Uterus (tissue), 4 donors: ENCODE data around the gene MUSK. TPM values are rescaled to one million over a fixed set of nuclear protein-coding genes. Genes with fewer than 3 reads are reported as not detected.

ENCODE experiments used
- DNase-seq, 2 donors: peaks; one replicate each; pipeline ENCODE4 v3.0.0-alpha.2; 2019 to 2020
- H3K27ac ChIP-seq, 2 donors: fragments of 200-600 bp; sonication (generic); 1 replicate in 1 of 2; 2 replicates in 1 of 2; pipeline ENCODE4 v1.5.1; 2016 to 2018
- H3K27me3 ChIP-seq, 2 donors: fragments of 200-600 bp; sonication (generic); one replicate each; pipeline ENCODE4 v1.5.1; 2018 to 2019; ENCODE audit warnings: control low read depth in 1 of 2
- H3K36me3 ChIP-seq, 2 donors: fragments of 200-600 bp; sonication (generic); one replicate each; pipeline ENCODE4 v1.5.1; 2019; ENCODE audit warnings: control low read depth in 1 of 2
- H3K4me1 ChIP-seq, 2 donors: fragments of 200-600 bp; sonication (generic); one replicate each; pipeline ENCODE4 v1.5.1; 2018 to 2019; ENCODE audit warnings: control low read depth in 1 of 2
- H3K4me3 ChIP-seq, 2 donors: fragments of 200-600 bp; sonication (generic); 1 replicate in 1 of 2; 2 replicates in 1 of 2; pipeline ENCODE4 v1.5.1; 2018 to 2019; ENCODE audit warnings: mild to moderate bottlenecking in 1 of 2
- H3K9me3 ChIP-seq, 2 donors: fragments of 200-600 bp; sonication (generic); one replicate each; pipeline ENCODE4 v1.5.1; 2019; ENCODE audit warnings: control low read depth in 1 of 2
- CTCF ChIP-seq, 4 experiments: fragments of 200-600 bp in 2 of 4; fragments of 450-650 bp in 2 of 4; sonication (generic) in 2 of 4; IDR thresholded peaks; one replicate each; pipeline ENCODE4 v1.5.1; 2016 to 2019; ENCODE audit warnings: antibody characterized with exemption in 4 of 4, mild to moderate bottlenecking in 2 of 4, moderate library complexity in 1 of 4
- POLR2A ChIP-seq, 2 donors: fragments of 450-650 bp; IDR thresholded peaks; one replicate each; pipeline ENCODE4 v1.6.1; 2016; ENCODE audit warnings: antibody characterized with exemption in 2 of 2, mild to moderate bottlenecking in 1 of 2, moderate library complexity in 1 of 2
- intact Hi-C: fragments of 100-400 bp; cut with DNase I; formaldehyde crosslinking; loops from one replicate; pipeline ENCODE4 v1.15.1; 2023; ENCODE audit warnings: low total_unique reads
- total RNA-seq, 4 donors: library from RNA; depleted of rRNA in 3 of 4; stranded (reverse); fragments of >200 nt in 3 of 4; gene quantifications; one replicate each; pipeline versions ENCODE4 v1.1.0 to v1.2.4, GENCODE V29; 2014 to 2023
- donor health status: DM: yes; HTN: yes; CAD: no.

The MUSK gene
- total RNA-seq, 4 donors from 2014 or later: 11.5 TPM; not detected in 3

GRCh38 chr9:110755179-110755578 lies 86.6 kb downstream of the MUSK start:
- Histone ChIP-seq H3K9me3 (no peaks in the 10 kb centered on the region), H3K27ac (no peak overlapping the region), H3K27me3 (no peaks in the 10 kb centered on the region), H3K4me1 (no peaks in the 10 kb centered on the region), H3K4me3 (no peak overlapping the region), H3K36me3 (no peaks in the 10 kb centered on the region)
- DNase-seq: no peak
- no peak for TF ChIP-seq CTCF (IDR thresholded peaks at IDR 0.05)
- no peak for TF ChIP-seq POLR2A (IDR thresholded peaks at IDR 0.05)
- intact Hi-C loops: no loop called here

GRCh38 chr9:110758201-110758600 lies 89.6 kb downstream of the MUSK start:
- H3K4me1 ChIP-seq: no peaks in the 10 kb centered on the region
- intact Hi-C loops: no loop called here
- H3K36me3 ChIP-seq: no peaks in the 10 kb centered on the region
- no peak for DNase-seq
- no peaks in the 10 kb centered on the region for H3K27me3 ChIP-seq
- no peaks in the 10 kb centered on the region for H3K9me3 ChIP-seq
- TF ChIP-seq CTCF (IDR thresholded peaks at IDR 0.05) (no peak), POLR2A (IDR thresholded peaks at IDR 0.05) (no peak)
- no peak overlapping the region for H3K27ac ChIP-seq
- no peak overlapping the region for H3K4me3 ChIP-seq

- no peak for DNase-seq
- H3K4me3 ChIP-seq: no peak overlapping the region
- no peaks in the 10 kb centered on the region for H3K9me3 ChIP-seq
- intact Hi-C loops: no loop called here
- TF ChIP-seq CTCF (IDR thresholded peaks at IDR 0.05) (no peak), POLR2A (IDR thresholded peaks at IDR 0.05) (no peak)
- H3K36me3 ChIP-seq: no peaks in the 10 kb centered on the region
- H3K27ac ChIP-seq: no peak overlapping the region
- no peaks in the 10 kb centered on the region for H3K4me1 ChIP-seq
- H3K27me3 ChIP-seq: no peaks in the 10 kb centered on the region
These were observed 94.2 kb downstream of the MUSK start for GRCh38 chr9:110762783-110763182.

GRCh38 chr9:110763568-110763967 lies 95.0 kb downstream of the MUSK start:
- intact Hi-C loops: no loop called here
- Histone ChIP-seq H3K27ac (no peak overlapping the region), H3K4me3 (no peak overlapping the region), H3K9me3 (no peaks in the 10 kb centered on the region), H3K36me3 (no peaks in the 10 kb centered on the region), H3K27me3 (no peaks in the 10 kb centered on the region), H3K4me1 (no peaks in the 10 kb centered on the region)
- DNase-seq: no peak
- TF ChIP-seq POLR2A (IDR thresholded peaks at IDR 0.05): no peak
- no peak for TF ChIP-seq CTCF (IDR thresholded peaks at IDR 0.05)

GRCh38 chr9:110764006-110764405 lies 95.4 kb downstream of the MUSK start:
- H3K9me3 ChIP-seq: no peaks in the 10 kb centered on the region
- DNase-seq: no peak
- no peak overlapping the region for H3K4me3 ChIP-seq
- no peaks in the 10 kb centered on the region for H3K36me3 ChIP-seq
- intact Hi-C loops: no loop called here
- H3K27ac ChIP-seq: no peak overlapping the region
- no peaks in the 10 kb centered on the region for H3K27me3 ChIP-seq
- no peaks in the 10 kb centered on the region for H3K4me1 ChIP-seq
- TF ChIP-seq CTCF (IDR thresholded peaks at IDR 0.05): no peak
- TF ChIP-seq POLR2A (IDR thresholded peaks at IDR 0.05): no peak
